ENCODE measurements around the gene SLFNL1.

The SLFNL1 gene

DNA sequence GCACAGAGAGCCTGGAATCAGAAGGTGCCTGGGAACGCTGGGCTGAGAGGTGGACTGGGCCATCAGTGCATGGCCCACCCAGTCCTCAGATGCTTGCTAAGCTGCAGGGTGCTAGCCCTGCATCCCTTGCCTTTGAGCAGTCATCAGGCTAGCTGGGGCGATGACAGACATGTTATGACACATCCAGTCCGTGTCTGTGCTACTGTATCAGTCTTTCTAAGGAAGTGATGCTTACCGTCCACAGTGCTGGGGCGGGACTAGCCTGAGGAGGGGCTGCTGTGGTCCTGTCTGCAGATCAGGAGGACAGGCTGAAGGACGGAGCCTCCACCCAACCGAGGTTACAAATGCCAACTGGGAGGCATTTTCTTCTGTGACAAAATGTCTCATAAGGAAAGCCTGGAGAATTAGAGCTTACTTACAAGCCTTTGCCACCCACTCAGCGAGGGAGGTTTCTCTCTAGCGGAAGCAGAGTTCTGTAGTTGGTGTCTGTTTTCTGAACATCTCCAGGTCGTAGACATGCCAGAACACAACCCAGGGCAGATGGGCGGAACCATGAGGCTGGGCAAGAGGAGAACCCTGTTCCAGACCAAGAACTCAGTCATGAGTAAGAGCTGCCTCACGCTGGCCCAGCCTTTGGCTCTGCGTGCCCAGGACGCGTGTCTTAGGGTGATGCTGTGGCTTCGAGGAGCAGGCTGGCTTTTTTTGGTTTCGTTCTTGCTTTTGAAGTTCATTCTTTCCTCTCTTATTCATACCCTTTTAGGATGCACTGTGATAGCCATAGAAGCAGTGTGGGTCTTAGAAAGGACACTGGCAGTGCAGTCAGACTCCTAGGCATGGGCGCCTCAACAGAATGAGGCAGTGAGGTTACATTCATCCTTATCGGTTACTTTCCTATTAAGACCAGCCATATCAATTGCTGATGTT, 14.3 kb downstream of the SLFNL1 start:
- DNase-seq (ENCODE audit: low read depth): no peak
- TF ChIP-seq, protein P1, sequence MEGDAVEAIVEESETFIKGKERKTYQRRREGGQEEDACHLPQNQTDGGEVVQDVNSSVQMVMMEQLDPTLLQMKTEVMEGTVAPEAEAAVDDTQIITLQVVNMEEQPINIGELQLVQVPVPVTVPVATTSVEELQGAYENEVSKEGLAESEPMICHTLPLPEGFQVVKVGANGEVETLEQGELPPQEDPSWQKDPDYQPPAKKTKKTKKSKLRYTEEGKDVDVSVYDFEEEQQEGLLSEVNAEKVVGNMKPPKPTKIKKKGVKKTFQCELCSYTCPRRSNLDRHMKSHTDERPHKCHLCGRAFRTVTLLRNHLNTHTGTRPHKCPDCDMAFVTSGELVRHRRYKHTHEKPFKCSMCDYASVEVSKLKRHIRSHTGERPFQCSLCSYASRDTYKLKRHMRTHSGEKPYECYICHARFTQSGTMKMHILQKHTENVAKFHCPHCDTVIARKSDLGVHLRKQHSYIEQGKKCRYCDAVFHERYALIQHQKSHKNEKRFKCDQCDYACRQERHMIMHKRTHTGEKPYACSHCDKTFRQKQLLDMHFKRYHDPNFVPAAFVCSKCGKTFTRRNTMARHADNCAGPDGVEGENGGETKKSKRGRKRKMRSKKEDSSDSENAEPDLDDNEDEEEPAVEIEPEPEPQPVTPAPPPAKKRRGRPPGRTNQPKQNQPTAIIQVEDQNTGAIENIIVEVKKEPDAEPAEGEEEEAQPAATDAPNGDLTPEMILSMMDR (IDR thresholded peaks at IDR 0.05; ENCODE audit: insufficient read depth, low read depth, low read length, missing control alignments): no peak
- no peak overlapping the region for H3K4me3 ChIP-seq (ENCODE audit: low read depth, low read length)

DNA sequence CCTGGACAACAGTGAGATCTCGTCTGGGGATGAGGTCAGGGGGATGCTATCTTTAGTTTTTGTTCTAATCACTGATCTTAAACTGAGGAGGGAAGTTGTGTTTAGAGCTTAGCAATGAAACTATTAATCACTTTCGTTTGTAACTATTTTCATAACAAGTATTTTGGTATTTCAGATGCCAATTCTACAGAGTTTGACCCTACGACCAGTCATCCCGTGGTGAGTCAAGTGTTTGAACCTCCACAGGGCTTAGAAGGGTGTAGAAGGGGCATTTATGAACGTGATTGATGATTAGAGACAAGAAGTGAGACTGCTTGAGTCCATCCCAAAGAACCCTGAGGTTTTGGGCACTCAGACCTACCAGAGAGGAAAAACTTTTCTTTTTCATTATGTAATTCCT, 15.6 kb downstream of the SLFNL1 start:
- no peak for DNase-seq (ENCODE audit: low read depth)
- TF ChIP-seq, protein P1 (IDR thresholded peaks at IDR 0.05; ENCODE audit: insufficient read depth, low read depth, low read length, missing control alignments): no peak
- no peak overlapping the region for H3K4me3 ChIP-seq (ENCODE audit: low read depth, low read length)

DNA sequence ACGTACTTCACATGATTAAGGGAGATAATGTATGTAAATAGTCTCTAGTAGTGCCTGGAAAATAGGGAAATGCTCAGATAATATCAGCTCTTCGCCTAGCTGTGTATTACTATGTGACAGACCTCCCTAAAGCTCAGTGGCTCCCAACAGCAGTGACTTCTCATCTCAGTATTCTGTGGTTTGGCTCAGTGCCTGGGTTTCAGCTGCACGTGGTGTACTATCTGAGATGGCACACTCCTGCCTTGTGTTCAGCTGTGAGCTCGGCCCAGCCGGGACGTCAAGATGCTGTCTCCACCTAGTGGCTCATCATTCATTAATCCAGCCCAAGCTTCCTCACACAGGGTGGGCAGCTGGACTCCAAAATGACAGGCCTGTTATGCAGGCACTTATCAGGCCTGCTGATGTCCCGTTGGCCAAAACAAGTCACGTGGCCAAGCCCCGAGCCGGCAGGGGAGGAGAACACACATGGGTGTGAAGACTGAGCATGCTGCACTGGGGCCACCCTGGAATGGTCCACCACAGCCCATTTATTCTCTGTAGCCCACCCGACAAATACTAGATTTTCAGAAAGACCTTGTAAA, 17.8 kb downstream of the SLFNL1 start:
- H3K4me3 ChIP-seq (ENCODE audit: low read depth, low read length): no peak overlapping the region
- TF ChIP-seq, protein P1 (IDR thresholded peaks at IDR 0.05; ENCODE audit: insufficient read depth, low read depth, low read length, missing control alignments): peak; percentile 49
- peak; percentile 95 for DNase-seq (ENCODE audit: low read depth)

DNA sequence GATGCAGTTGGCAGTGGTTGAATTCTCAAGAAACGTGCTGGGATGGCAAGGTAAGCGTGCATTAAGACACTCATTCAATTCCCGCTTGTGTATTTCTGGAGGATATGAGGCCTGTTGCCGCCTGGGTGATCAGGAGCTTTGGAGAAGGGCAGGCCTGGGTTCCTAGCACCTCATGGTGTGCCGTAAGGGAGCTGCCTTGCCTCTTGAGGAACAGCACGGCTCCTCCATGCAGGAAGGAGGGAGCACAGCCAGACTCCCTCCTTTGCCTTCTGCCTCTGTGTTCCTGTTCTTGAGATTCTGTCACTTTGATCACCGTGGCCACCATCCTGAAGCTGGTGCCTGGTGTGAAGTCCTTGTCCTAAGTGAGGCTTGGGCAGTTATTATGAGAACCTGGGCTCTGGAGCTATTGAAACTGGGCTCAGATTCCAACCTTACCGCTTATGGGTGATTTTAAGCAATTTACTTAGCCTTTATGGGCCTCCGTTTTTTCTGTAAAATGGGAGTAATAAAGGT, 18.3 kb downstream of the SLFNL1 start:
- no peak overlapping the region for H3K4me3 ChIP-seq (ENCODE audit: low read depth, low read length)
- TF ChIP-seq, protein P1 (IDR thresholded peaks at IDR 0.05; ENCODE audit: insufficient read depth, low read depth, low read length, missing control alignments): no peak
- no peak for DNase-seq (ENCODE audit: low read depth)

DNA sequence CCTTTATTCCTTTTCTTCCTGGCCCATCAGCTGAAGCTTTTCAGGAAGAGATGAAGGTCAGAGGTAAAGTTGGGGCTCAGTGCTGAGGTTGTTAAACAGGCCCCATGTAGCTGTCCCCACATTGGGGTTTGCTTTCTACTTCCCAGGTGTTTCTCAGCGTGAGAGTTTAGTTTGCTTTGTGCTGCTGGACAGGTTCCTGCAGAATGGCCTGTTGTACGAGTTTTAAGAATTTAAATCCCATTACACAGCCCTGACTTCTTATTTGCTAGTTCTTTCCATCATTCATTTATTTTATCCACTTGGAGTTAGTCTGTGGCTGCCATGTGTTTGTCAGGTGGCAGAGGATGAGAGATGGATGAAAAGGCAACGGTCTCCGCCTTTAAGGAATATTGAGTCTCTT, 22.9 kb downstream of the SLFNL1 start:
- H3K4me3 ChIP-seq (ENCODE audit: low read depth, low read length): no peak overlapping the region
- DNase-seq (ENCODE audit: low read depth): no peak
- TF ChIP-seq, protein P1 (IDR thresholded peaks at IDR 0.05; ENCODE audit: insufficient read depth, low read depth, low read length, missing control alignments): no peak

DNA sequence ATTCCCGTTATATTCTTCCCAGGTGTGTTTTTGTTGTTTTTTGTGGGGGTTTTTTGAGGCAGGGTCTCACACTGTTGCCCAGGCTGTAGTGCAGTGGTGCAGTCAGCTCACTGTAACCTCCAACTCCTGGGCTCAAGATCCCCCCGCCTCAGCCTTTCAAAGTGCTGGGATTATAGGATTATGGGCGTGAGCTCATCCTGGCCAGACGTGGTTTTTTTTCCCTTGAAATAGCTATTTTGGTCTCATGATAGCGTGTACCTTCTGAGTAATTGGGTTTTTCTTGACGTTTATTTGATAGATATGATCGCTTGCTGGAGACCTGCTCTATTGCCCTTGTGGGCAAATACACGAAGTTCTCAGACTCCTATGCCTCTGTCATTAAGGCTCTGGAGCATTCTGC, 24.4 kb downstream of the SLFNL1 start:
- TF ChIP-seq, protein P1 (IDR thresholded peaks at IDR 0.05; ENCODE audit: insufficient read depth, low read depth, low read length, missing control alignments): no peak
- DNase-seq (ENCODE audit: low read depth): no peak
- H3K4me3 ChIP-seq (ENCODE audit: low read depth, low read length): no peak overlapping the region

Data from GM12865 (cell line).